ENCODE results near the gene POLDIP2.

- TF ChIP-seq CTCF (IDR thresholded peaks at IDR 0.05) (no peak), POLR2A (IDR thresholded peaks at IDR 0.05) (no peak)
Observed at GRCh38 chr17:28379814-28380801, 22.8 kb upstream of the POLDIP2 start.
